Measurements from ENCODE around the gene STK36.
A peak's percentile ranks its signal among the peaks of the same experiment; 100 is the strongest.

The STK36 gene, protein sequence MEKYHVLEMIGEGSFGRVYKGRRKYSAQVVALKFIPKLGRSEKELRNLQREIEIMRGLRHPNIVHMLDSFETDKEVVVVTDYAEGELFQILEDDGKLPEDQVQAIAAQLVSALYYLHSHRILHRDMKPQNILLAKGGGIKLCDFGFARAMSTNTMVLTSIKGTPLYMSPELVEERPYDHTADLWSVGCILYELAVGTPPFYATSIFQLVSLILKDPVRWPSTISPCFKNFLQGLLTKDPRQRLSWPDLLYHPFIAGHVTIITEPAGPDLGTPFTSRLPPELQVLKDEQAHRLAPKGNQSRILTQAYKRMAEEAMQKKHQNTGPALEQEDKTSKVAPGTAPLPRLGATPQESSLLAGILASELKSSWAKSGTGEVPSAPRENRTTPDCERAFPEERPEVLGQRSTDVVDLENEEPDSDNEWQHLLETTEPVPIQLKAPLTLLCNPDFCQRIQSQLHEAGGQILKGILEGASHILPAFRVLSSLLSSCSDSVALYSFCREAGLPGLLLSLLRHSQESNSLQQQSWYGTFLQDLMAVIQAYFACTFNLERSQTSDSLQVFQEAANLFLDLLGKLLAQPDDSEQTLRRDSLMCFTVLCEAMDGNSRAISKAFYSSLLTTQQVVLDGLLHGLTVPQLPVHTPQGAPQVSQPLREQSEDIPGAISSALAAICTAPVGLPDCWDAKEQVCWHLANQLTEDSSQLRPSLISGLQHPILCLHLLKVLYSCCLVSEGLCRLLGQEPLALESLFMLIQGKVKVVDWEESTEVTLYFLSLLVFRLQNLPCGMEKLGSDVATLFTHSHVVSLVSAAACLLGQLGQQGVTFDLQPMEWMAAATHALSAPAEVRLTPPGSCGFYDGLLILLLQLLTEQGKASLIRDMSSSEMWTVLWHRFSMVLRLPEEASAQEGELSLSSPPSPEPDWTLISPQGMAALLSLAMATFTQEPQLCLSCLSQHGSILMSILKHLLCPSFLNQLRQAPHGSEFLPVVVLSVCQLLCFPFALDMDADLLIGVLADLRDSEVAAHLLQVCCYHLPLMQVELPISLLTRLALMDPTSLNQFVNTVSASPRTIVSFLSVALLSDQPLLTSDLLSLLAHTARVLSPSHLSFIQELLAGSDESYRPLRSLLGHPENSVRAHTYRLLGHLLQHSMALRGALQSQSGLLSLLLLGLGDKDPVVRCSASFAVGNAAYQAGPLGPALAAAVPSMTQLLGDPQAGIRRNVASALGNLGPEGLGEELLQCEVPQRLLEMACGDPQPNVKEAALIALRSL (N-terminal part only)

DNA sequence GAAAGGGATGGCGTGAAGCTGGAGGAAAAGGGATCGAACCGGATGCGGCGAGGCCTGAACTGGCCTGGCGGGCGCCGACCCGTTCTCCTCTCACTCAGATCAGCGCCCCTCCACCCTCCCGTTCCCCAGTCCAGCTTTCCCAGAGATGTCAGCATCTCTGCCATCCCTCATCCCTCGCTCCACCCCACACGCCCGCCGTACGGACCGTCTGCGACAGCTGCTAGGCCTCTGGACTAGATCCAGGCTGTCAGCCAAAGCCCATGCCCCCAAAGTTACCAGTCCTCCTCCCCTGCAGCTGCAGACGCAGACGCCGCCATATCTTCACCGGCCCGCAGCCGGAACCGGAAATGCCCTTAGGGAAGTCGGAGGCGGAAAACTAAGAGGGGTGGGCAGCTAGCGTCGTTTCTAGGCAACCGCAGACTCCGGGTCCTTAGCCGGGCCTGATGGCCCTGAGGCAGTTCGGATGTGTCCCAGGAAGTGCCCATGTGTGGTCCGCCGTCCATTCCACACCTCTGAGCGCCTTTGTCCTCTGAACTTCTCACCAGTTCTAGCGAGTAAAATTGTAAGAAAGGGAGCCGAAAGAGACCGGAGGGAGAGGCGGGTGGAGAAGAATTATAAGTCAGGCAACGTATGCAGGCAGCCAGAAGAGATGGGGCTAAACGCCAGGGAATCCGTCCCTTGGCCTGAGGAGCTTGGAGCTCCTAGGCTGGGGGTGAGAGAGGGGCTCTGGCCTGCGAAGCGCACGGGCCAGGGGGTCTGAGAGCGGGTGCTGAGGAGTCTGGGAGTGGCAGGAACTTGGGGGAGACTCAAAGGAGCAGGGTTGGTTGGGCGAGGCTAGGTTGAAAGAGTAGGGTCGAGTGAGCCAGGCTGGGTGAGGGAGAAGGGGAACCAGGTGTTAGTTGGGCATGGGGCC is at the start of gene STK36, which contains the start of gene RNF25:
TSS of gene STK36 (plus strand) at position 433 of the 913 bp plus-strand sequence. CDS start 744 bp downstream, outside the sequence.
TSS of gene RNF25 (minus strand) at position 349 of the 913 bp plus-strand sequence. CDS start at position 317, 32 bp downstream.
- peak; percentile 91 for DNase-seq

DNA sequence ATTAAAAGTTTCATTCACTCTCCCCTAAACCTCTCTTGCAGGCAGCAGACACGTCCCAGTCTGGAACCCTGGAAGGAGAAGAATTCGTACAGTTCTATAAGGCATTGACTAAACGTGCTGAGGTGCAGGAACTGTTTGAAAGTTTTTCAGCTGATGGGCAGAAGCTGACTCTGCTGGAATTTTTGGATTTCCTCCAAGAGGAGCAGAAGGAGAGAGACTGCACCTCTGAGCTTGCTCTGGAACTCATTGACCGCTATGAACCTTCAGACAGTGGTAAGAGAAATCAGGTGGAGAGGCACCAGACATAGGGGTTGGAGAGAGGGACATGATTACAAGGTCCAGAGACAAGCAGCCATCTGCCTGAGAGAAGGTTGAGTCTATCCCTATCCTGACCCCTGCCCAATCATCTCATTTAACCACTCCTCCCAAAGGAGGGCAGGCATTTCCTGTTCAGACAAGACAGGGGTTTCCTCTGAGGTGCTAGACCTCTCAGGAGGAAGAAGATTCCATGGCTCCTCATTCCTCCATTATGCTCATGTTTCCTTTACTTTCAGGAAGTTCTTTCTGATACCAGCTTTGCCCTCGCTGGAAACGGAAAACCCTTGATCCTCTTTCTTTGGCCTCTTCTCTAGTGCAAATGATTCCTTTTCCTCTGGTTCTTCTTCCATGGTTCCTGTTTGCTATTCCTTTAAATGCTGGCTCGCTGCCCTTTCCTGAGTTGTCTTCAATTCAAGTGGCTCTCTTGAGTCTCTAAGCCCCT is 49.1 kb upstream of the STK36 start:
- no peak for DNase-seq

- DNase-seq: no peak
Observed at GRCh38 chr2:218623366-218623705, 48.5 kb upstream of the STK36 start.

- no peak for DNase-seq
Observed at GRCh38 chr2:218626369-218626768, 45.5 kb upstream of the STK36 start.

DNA sequence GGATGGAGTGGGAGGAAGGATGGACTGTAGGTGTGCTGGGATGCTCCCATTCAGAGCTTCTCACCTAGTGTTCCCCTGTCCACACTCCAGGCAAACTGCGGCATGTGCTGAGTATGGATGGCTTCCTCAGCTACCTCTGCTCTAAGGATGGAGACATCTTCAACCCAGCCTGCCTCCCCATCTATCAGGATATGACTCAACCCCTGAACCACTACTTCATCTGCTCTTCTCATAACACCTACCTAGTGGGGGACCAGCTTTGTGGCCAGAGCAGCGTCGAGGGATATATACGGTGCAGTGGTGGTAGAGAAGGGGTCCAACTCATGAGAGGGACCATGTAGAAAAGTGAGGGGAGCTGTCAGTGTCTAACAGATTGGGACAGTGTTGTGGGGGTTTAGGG is 43.9 kb upstream of the STK36 start:
- DNase-seq: no peak

GRCh38 chr2:218631837-218632236 is 40.0 kb upstream of the STK36 start:
- no peak for DNase-seq

DNA sequence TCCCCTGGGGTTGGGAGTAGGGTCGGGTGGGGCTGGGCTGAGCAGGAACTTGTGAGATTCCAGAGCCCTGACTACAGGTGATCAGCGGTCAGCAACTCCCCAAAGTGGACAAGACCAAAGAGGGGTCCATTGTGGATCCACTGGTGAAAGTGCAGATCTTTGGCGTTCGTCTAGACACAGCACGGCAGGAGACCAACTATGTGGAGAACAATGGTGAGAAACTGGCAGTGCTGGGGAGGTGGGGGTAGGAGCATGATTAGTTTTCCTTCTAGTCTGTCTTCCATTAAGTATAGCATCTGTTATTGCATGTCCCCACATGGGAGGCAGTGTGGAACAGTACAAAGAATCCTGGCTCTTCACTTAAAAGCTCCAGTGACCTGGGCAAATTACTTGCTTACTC is 36.2 kb upstream of the STK36 start:
- DNase-seq: no peak

GRCh38 chr2:218638372-218638771 is 33.5 kb upstream of the STK36 start:
- DNase-seq: no peak

GRCh38 chr2:218642121-218642656 is 29.7 kb upstream of the STK36 start:
- DNase-seq: no peak

GRCh38 chr2:218642786-218643185 is 29.1 kb upstream of the STK36 start:
- no peak for DNase-seq

GRCh38 chr2:218643751-218644310 is 28.1 kb upstream of the STK36 start:
- no peak for DNase-seq

- DNase-seq: no peak
Observed at GRCh38 chr2:218644721-218645120, 27.2 kb upstream of the STK36 start.

DNA sequence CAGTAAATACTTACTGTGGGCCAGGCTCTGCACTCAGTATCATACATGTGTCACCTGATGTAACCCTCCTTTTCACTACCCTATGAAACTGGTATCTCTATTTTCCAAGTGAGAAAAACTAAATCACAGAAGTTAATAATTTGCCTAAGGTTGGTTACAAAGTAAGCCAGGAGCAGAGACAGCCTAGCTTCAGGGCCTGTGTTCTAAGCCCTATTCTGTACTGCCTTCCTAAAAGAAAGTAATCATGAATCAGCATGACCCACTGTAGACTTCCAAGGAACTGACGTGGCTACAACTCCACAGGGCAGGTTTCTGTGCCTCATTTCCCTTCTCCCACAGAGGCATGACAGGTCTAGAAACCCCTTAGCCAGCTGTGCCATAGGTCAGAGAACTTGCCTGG is 26.8 kb upstream of the STK36 start:
- DNase-seq: no peak

- peak; percentile 71 for DNase-seq
Observed at GRCh38 chr2:218648088-218648786, 23.6 kb upstream of the STK36 start.

- DNase-seq: no peak
Observed at GRCh38 chr2:218648787-218649100, 23.1 kb upstream of the STK36 start.

DNA sequence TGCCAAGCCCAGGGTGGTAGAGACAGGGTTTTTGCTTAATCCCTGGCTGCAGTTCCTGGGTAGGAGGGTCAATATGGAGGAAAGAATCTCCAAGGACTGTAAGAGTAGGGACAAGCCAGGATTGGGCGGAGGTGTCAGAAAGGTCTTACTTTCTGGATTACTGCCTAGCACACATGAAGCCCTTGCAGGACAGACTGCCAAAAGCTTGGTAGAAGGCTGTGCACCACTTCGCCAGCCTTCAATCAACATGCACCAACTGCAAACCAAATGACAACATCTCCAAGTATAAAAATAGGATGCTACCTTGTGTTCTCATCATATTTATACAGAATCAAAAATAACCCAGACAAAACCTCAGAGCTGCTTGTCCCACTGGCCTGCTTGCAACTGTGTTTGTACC is 16.1 kb upstream of the STK36 start:
- DNase-seq: no peak

DNA sequence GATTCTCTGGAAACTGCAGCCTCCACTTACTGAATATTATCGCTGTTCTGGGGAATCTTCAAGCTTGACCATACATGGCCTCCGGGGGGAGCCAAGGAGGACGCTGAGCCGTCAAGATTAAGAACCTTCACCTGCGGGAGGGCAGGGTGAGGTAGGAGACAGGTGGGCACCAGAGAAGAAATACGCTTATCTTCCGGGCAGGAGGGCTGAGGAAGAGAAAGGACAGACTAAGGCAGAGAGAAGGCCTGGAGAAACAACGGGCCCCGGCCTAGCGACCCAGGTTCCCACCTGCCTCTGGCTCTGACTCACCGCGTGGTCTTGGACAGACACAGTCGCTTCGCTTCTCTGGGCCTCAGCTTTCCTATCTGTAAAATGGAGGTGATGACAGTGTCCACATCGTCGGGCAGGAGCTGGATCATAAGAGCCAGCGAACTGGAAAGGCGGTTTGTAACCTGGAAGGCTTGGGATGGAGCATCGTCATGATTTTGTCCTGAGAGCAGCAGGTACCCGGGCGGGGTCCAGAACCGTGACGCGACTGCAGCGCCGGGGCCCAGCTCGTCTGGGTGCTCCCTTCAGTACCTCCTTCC is 13.1 kb upstream of the STK36 start:
- peak; percentile 70 for DNase-seq

DNA sequence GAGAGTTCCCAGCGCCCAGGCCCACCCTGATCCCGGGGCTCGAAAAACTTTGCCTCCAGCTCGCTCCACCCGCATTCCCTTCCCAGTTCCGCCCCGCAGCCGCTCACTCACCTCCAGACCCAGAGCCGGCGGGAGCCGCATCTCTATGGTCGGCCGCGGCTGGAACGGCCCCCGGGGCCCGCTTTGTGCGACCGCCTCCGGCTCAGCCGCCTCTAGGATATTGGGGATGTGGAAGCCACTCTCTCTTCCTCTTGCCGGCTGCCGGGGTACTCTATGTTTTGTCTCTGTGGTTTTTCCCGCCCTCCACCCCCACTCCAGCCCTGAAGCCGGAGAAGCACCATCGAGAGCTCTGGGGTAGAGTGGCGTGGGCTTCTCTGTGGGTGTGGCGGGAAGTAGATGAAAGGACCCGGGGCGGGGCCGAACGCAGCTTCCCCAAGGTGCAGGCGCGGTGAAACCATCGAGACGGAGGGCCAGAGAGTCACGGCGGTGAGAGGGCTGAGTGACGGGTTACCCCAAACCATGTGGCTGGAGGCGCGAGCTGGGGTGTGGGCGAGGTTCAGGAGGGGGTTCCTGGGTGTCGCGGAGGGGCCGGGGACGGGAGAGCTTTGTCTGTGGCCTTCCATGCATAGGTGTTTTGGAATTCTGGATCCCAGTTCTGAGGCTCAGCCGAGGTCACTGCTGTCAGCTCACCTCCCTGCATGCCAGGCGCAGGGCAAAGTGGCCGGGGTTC is 12.5 kb upstream of the STK36 start, which contains the start of the genes BCS1L and ZNF142:
TSS of gene BCS1L (plus strand) at position 426 of the 730 bp plus-strand sequence. CDS start 1,305 bp downstream, outside the sequence.
TSS of gene ZNF142 (minus strand) at position 366 of the 730 bp plus-strand sequence. CDS start 3,194 bp downstream, outside the sequence.
- peak; percentile 95 for DNase-seq

DNA sequence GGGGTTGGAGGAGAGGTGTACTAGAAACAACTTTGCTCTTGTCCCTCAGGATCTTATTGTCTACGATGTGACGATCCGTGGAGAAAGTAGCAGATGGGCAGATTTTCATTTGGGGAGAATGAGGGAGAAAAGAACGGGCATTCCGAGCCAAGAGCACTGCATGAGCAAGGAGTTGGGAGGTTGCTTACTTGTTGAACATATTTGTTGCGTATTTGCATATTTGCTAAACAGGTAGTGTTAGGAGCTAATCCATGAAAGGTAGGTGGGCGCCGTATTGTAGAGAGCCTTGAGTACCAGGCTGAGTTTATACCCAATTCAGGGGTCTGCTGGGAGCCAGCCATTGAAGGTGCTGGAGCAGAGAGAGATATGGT is 11.9 kb upstream of the STK36 start:
- no peak for DNase-seq
